ENCODE results near the gene ALAS1.

The ALAS1 gene

DNA sequence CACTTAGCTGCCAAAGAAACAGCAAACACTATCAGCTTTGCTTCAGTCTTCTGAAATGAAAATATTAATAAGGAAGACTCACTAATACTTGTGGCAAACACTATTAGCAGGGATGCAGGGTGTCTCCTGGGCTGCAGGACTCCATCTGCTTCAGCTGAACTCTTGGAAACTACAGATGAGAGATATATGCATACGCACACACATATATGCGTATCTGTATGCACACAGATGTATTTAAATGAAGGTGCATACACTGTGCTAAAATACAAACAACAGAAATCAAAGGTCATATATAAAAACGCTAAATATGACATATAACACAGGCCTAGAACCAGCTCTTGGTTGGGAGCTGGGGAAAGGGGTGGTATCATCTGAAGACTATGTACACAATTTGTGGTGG lies 58.2 kb downstream of the ALAS1 start:
- DNase-seq: no peak

GRCh38 chr3:52256622-52257021 lies 58.7 kb downstream of the ALAS1 start:
- DNase-seq: no peak

DNA sequence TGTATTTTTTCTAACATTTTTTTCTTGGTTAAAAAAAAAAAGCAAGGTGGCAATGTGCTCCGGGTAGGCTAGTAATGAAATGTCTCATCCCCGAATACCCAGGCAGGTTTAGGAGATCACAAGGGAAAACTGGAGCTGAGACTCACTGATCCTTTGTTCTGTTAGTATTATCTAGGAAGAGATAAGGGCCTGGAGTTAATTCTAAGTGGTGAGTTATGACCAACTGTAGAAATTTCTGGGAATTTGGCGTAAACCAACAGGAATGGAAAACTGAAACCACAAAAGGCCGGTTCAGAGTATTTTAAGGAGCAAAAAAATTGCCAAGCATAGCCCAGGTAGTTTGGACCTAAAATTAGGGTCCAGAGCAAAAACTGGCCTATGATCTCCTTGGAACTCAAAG lies 60.0 kb downstream of the ALAS1 start:
- DNase-seq: no peak

DNA sequence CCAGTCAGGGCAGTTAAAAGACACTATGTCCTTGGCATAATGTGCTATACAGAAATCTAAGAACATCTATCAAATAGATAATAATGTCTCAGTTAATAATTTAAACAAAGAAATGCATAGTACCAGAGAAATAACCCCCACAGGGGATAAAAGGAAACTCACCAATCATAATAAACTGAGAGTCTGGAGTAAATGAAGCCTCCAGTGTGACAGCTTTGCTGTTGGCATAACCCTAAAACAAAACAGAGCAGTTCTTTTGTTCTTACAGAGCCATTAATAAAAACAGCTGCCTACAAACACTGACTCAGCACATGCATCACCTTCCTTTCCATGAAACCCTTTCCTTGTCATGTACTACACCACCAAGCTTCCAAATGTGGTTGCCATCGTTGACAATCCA lies 61.1 kb downstream of the ALAS1 start:
- DNase-seq: no peak

- DNase-seq: no peak
Measured at GRCh38 chr3:52259448-52259847, 61.5 kb downstream of the ALAS1 start.

- no peak for DNase-seq
Measured at GRCh38 chr3:52262447-52262846, 64.5 kb downstream of the ALAS1 start.

Measured in activated CD8-positive, alpha-beta memory T cell treated with anti-CD3 and anti-CD28 coated beads for 24 hours (primary cell).